Smooth muscle cell (in vitro differentiated cells): ENCODE measurements around the gene UBE2E3. TPM values are rescaled to one million over a fixed set of nuclear protein-coding genes. Genes with fewer than 3 reads are reported as not detected.

Source experiments
- DNase-seq: peaks from one replicate; lab custom pipeline; 2025; ENCODE audit not compliant: unreplicated experiment; lab: John Stamatoyannopoulos, UW
- H2AFZ ChIP-seq: fragments of 200-600 bp; sonication (generic); 2 replicates; pipeline ENCODE4 v1.6.0; 2016; ENCODE audit warnings: antibody characterized with exemption, low read depth, mild to moderate bottlenecking
- H3F3A ChIP-seq: fragments of 200-600 bp; sonication (generic); 2 replicates; pipeline ENCODE4 v1.6.0; 2017; ENCODE audit warnings: antibody characterized with exemption, low read depth
- H3K27ac ChIP-seq: fragments of 200-600 bp; sonication (generic); 2 replicates; pipeline ENCODE4 v1.5.1; 2016; ENCODE audit warnings: low read depth, mild to moderate bottlenecking
- H3K27me3 ChIP-seq: fragments of 200-600 bp; sonication (generic); 2 replicates; pipeline ENCODE4 v1.6.1; 2016; ENCODE audit warnings: low read depth, mild to moderate bottlenecking
- H3K36me3 ChIP-seq: fragments of 200-600 bp; sonication (generic); 2 replicates; pipeline ENCODE4 v1.5.1; 2016; ENCODE audit warnings: low read depth
- H3K4me1 ChIP-seq: fragments of 200-600 bp; sonication (generic); 2 replicates; pipeline ENCODE4 v1.5.1; 2016; ENCODE audit warnings: low read depth
- H3K4me2 ChIP-seq: fragments of 200-600 bp; sonication (generic); 2 replicates; pipeline ENCODE4 v1.6.0; 2016; ENCODE audit warnings: mild to moderate bottlenecking
- H3K4me3 ChIP-seq: fragments of 200-600 bp; sonication (generic); 2 replicates; pipeline ENCODE4 v1.5.1; 2016; ENCODE audit warnings: mild to moderate bottlenecking
- H3K79me2 ChIP-seq: fragments of 200-600 bp; sonication (generic); 2 replicates; pipeline ENCODE4 v1.6.0; 2016; ENCODE audit warnings: low read depth, mild to moderate bottlenecking
- H3K9ac ChIP-seq: fragments of 200-600 bp; sonication (generic); 2 replicates; pipeline ENCODE4 v1.6.0; 2016; ENCODE audit warnings: low read depth
- H3K9me3 ChIP-seq: fragments of 200-600 bp; sonication (generic); replicated peaks from 2 replicates; pipeline ENCODE4 v1.5.1; 2016; ENCODE audit warnings: low read depth
- H4K20me1 ChIP-seq: fragments of 200-600 bp; sonication (generic); 2 replicates; pipeline ENCODE4 v1.6.0; 2016; ENCODE audit warnings: low read depth
- CTCF ChIP-seq: fragments of 200-600 bp; sonication (generic); IDR thresholded peaks from 2 replicates; pipeline ENCODE4 v1.5.1; 2017; ENCODE audit warnings: borderline replicate concordance, mild to moderate bottlenecking, antibody characterized with exemption; ENCODE audit not compliant: insufficient read depth, poor library complexity, severe bottlenecking
- WGBS: methylation state at CpG from one replicate; pipeline ENCODE4 v1.1.7; 2016; ENCODE audit warnings: low lambda C conversion rate; 5-methylcytosine and 5-hydroxymethylcytosine counted together
- polyA plus RNA-seq: library from polyadenylated mRNA; unstranded; fragments of >200 nt; fragmentation: Nextera tagmentation; extraction: Ambion mirVana; gene quantifications from 2 replicates; pipeline ENCODE4 v1.2.1, GENCODE V29; 2016
- total RNA-seq: library from RNA; depleted of rRNA; stranded (reverse); fragments of >200 nt; gene quantifications from 2 replicates; pipeline ENCODE4 v1.2.3, GENCODE V29; 2014

Gene UBE2E3
- total and polyA plus RNA-seq, 2 experiments from 2014 or later = 225 to 259 TPM

DNA sequence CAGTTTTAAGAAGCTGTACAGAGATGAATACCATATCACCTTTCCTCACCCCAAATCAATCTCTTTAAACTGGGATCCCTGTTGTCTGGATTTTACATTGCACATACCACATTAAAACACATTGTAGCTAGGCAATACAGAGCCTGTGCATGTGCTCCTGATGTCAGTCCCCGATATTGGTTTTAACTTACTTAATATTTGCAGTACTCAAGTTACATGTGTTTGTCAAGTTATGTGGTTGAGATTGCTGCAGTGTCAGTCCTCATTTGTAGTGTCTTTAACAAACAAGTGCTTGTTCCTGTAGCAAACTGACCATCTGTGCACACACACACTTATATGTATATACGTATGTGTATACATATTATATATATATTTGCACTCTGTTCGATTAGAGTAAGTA is 10.4 kb upstream of the UBE2E3 start:
- H3K4me3 ChIP-seq = no peak overlapping the region
- H3K27ac ChIP-seq = no peak overlapping the region
- H3K9ac ChIP-seq = no peak overlapping the region
- no peak overlapping the region for H3K4me2 ChIP-seq
- H2AFZ ChIP-seq = peak overlapping the region; percentile 11
- H3K36me3 ChIP-seq = no peaks in the 10 kb centered on the region
- TF ChIP-seq CTCF = no peak
- WGBS = 86% methylated on average over 3 of the region's 3 CpGs
- no peaks in the 10 kb centered on the region for H3F3A ChIP-seq
- H3K4me1 ChIP-seq = no peaks in the 10 kb centered on the region
- H3K9me3 ChIP-seq = no peaks in the 10 kb centered on the region
- H3K79me2 ChIP-seq = no peaks in the 10 kb centered on the region
- no peak for DNase-seq
- H4K20me1 ChIP-seq = no peaks in the 10 kb centered on the region
- H3K27me3 ChIP-seq = no peaks in the 10 kb centered on the region

DNA sequence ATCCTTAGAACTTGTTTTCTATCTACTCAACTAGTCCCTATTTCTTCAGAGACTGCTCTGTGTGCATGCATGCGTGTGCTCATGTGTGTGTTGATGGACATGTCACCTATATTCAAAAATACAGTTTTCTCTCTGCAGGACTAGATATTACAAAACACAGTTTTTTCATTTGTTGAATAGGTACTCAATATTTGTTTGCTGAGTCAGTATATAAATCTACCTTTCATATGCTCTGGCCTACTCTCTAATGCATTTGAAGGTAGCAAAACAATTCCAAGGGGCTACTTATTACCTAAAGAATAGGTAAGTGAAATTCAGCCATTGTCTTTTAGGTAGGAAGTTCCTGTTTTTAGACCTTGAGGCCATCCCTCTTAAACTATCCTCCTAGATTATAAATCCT is 8.6 kb upstream of the UBE2E3 start:
- no peaks in the 10 kb centered on the region for H3K9me3 ChIP-seq
- H3F3A ChIP-seq = no peaks in the 10 kb centered on the region
- H3K27me3 ChIP-seq = no peaks in the 10 kb centered on the region
- H3K36me3 ChIP-seq = no peaks in the 10 kb centered on the region
- no peak overlapping the region for H3K9ac ChIP-seq
- H3K4me3 ChIP-seq = no peak overlapping the region
- no peaks in the 10 kb centered on the region for H3K79me2 ChIP-seq
- H3K27ac ChIP-seq = no peak overlapping the region
- no peaks in the 10 kb centered on the region for H4K20me1 ChIP-seq
- DNase-seq = no peak
- WGBS = 96% methylated on average over 1 of the region's 1 CpG
- H3K4me2 ChIP-seq = no peak overlapping the region
- H2AFZ ChIP-seq = no peak overlapping the region
- no peaks in the 10 kb centered on the region for H3K4me1 ChIP-seq
- no peak for TF ChIP-seq CTCF

GRCh38 chr2:180975585-180975984 is 4.8 kb upstream of the UBE2E3 start:
- Histone ChIP-seq H3K79me2 (no peaks in the 10 kb centered on the region), H3K27ac (no peak overlapping the region), H3K36me3 (no peaks in the 10 kb centered on the region), H2AFZ (no peak overlapping the region), H3K9ac (no peak overlapping the region), H3K9me3 (no peaks in the 10 kb centered on the region), H3K4me2 (no peak overlapping the region), H4K20me1 (no peaks in the 10 kb centered on the region), H3K4me1 (no peaks in the 10 kb centered on the region), H3F3A (peaks cover 10% of the 10 kb centered on the region), H3K27me3 (no peaks in the 10 kb centered on the region), H3K4me3 (no peak overlapping the region)
- TF ChIP-seq CTCF = no peak
- WGBS = 93% methylated on average over 2 of the region's 2 CpGs
- DNase-seq = no peak

DNA sequence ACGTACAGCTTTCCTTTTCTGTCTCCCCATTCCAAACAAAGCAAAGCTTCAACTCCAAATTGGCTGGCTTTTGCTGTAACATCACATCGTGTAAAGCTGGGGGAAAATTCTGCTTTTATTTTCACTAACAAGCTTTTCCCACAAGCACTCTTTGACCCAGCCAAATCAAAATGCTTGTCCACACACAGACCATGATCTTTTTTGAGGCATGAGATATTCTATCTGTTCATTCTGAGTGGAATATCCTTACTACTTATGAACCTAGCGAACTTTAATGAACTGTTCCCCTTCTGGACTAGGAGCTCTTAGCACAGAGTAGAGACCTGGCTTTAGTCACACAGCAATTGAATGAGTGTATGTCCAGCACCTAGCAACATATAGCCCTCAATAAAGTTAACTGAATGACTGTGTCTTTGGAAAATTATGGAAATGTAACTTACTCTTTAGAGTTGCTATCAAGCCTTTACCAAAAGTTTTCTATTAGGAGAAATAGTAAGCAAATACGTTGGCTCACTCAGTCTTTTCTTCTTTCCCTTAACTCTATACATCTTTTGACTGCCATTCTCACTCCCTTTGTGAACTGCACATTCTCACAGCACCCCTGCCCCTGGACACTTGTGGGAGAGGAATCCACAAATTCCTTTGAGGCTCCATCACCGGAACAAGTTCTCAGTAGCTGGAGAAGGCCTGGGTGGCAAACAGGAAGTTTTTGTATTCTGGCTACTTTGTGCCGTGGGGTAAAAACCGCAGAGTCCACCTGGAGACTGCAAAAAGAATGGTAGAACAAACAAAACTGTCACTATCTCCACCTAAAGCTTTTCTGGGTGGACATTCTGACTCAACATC is 1.3 kb upstream of the UBE2E3 start:
- Histone ChIP-seq H3K9ac (peak overlapping the region; percentile 81), H3K4me2 (peak overlapping the region; percentile 88), H3K4me1 (peaks cover 20% of the 10 kb centered on the region), H3K27ac (peak overlapping the region; percentile 92), H3K9me3 (no peaks in the 10 kb centered on the region), H3K36me3 (no peaks in the 10 kb centered on the region), H3K4me3 (peak overlapping the region; percentile 58), H2AFZ (peak overlapping the region; percentile 95), H3K79me2 (peaks cover 31% of the 10 kb centered on the region), H3K27me3 (no peaks in the 10 kb centered on the region), H3F3A (peaks cover 14% of the 10 kb centered on the region), H4K20me1 (no peaks in the 10 kb centered on the region)
- 45% methylated on average over 7 of the region's 7 CpGs for WGBS
- no peak for TF ChIP-seq CTCF
- DNase-seq = no peak
